B cell (primary cell): Measurements from ENCODE around the gene TERB1.

ENCODE experiments used
- CTCF ChIP-seq: fragments of 200-600 bp; IDR thresholded peaks from one replicate; pipeline ENCODE4 v1.8.0; 2022; ENCODE audit warnings: antibody characterized with exemption, mild to moderate bottlenecking
- EZH2 ChIP-seq: IDR thresholded peaks from 2 replicates; pipeline ENCODE4 v1.6.1; 2012; ENCODE audit warnings: borderline replicate concordance, low read depth, mild to moderate bottlenecking, moderate library complexity, low read length; ENCODE audit not compliant: insufficient read depth, poor library complexity, severe bottlenecking

- TF ChIP-seq CTCF (no peak), EZH2 (no peak)
These were observed 26.4 kb downstream of the TERB1 start for GRCh38 chr16:66774981-66775380.
